ENCODE results near the gene FRYL. TPM values are rescaled to one million over a fixed set of nuclear protein-coding genes. Genes with fewer than 3 reads are reported as not detected.

Gene FRYL
- total RNA-seq, 1 donor from 2014 or later: 190 TPM

- no peak for DNase-seq
- Mint-ChIP-seq H3K9me3 (ENCODE audit: unreplicated experiment) (no peaks in the 10 kb centered on the region), H3K27me3 (ENCODE audit: unreplicated experiment) (no peaks in the 10 kb centered on the region), H3K4me3 (ENCODE audit: unreplicated experiment) (no peak overlapping the region), H3K4me1 (ENCODE audit: low read depth, unreplicated experiment) (no peaks in the 10 kb centered on the region), H3K27ac (ENCODE audit: unreplicated experiment) (no peak overlapping the region), H3K36me3 (ENCODE audit: unreplicated experiment) (no peaks in the 10 kb centered on the region)
- TF ChIP-seq CTCF (IDR thresholded peaks at IDR 0.05; ENCODE audit: partially characterized antibody, unreplicated experiment): no peak
Observed at GRCh38 chr4:48571471-48571870, 208.6 kb downstream of the FRYL start.

DNA sequence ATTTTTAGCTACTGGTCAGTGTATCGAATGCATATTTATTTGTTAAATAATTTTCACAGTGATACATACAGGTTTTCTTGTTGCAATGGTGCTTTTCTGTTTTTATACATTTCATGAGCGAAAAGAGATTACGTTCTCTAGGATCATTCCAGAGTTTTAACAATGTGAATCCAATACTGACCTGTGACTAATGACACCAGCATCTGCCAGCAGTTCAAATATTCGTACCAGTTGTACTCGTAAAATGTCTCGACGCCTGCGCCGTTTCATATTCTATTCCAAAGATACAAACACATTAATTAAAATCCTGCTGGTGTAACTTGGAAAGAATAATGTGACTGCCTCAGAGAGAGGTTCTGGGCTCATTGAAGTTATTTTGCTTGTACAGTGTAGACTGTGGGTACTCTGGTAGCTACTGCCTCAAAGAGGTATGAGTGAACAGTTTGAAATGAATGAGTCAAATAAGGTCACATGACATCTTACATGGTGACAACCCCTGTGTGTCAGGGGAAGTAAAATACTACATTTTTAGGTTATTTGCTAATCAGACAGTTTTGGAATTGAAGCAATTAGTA lies 209.3 kb downstream of the FRYL start:
- Mint-ChIP-seq H3K27me3 (ENCODE audit: unreplicated experiment) (no peaks in the 10 kb centered on the region), H3K4me1 (ENCODE audit: low read depth, unreplicated experiment) (no peaks in the 10 kb centered on the region), H3K36me3 (ENCODE audit: unreplicated experiment) (no peaks in the 10 kb centered on the region), H3K27ac (ENCODE audit: unreplicated experiment) (no peak overlapping the region), H3K9me3 (ENCODE audit: unreplicated experiment) (no peaks in the 10 kb centered on the region), H3K4me3 (ENCODE audit: unreplicated experiment) (no peak overlapping the region)
- DNase-seq: no peak
- TF ChIP-seq CTCF (IDR thresholded peaks at IDR 0.05; ENCODE audit: partially characterized antibody, unreplicated experiment): no peak

DNA sequence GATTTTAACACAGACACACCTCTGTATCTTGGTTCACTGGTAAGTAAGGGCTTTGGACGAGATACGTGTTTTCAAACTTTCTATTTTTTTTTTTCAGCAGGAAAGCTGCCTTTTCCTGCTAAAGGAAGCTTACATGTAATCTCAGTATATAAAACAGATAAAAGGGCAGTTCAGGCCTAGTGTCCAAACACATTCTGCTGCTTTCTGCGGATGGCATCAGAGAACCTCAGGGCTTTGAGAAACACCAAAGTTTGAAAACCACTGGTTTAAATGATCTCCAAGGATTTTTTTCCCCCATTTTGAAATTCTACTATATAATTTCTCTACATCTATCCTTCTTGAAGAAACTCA lies 214.1 kb downstream of the FRYL start:
- no peak for TF ChIP-seq CTCF (IDR thresholded peaks at IDR 0.05; ENCODE audit: partially characterized antibody, unreplicated experiment)
- Mint-ChIP-seq H3K27me3 (ENCODE audit: unreplicated experiment) (no peaks in the 10 kb centered on the region), H3K4me3 (ENCODE audit: unreplicated experiment) (no peak overlapping the region), H3K27ac (ENCODE audit: unreplicated experiment) (no peak overlapping the region), H3K4me1 (ENCODE audit: low read depth, unreplicated experiment) (no peaks in the 10 kb centered on the region), H3K9me3 (ENCODE audit: unreplicated experiment) (no peaks in the 10 kb centered on the region), H3K36me3 (ENCODE audit: unreplicated experiment) (no peaks in the 10 kb centered on the region)
- DNase-seq: no peak

- no peak for TF ChIP-seq CTCF (IDR thresholded peaks at IDR 0.05; ENCODE audit: partially characterized antibody, unreplicated experiment)
- no peaks in the 10 kb centered on the region for H3K27me3 Mint-ChIP-seq (ENCODE audit: unreplicated experiment)
- DNase-seq: no peak
- no peaks in the 10 kb centered on the region for H3K36me3 Mint-ChIP-seq (ENCODE audit: unreplicated experiment)
- H3K4me1 Mint-ChIP-seq (ENCODE audit: low read depth, unreplicated experiment): no peaks in the 10 kb centered on the region
- H3K27ac Mint-ChIP-seq (ENCODE audit: unreplicated experiment): no peak overlapping the region
- H3K9me3 Mint-ChIP-seq (ENCODE audit: unreplicated experiment): no peaks in the 10 kb centered on the region
- no peak overlapping the region for H3K4me3 Mint-ChIP-seq (ENCODE audit: unreplicated experiment)
Observed at GRCh38 chr4:48565362-48566033, 214.6 kb downstream of the FRYL start.

DNA sequence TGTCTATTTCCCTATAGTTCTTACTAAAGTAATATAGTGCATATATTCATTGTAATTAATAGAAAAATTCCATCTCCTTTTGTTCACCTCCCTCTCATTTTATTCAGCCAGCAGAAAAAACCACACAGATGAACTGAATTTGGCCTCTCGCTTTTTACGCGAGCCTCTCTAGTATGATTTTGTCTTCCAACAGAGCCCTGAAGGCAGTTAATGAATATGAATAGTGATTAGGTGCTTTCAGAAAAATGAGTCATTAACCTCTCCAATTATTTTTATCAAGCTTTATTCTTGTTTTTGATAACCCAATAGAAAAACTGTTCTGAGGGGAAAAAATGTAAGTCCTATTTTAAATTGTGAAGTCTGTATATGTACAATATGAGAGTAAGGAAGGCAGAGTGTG lies 215.9 kb downstream of the FRYL start:
- Mint-ChIP-seq H3K36me3 (ENCODE audit: unreplicated experiment) (peaks cover 5% of the 10 kb centered on the region), H3K27me3 (ENCODE audit: unreplicated experiment) (peaks cover 2% of the 10 kb centered on the region), H3K27ac (ENCODE audit: unreplicated experiment) (no peak overlapping the region), H3K4me3 (ENCODE audit: unreplicated experiment) (no peak overlapping the region), H3K9me3 (ENCODE audit: unreplicated experiment) (no peaks in the 10 kb centered on the region), H3K4me1 (ENCODE audit: low read depth, unreplicated experiment) (no peaks in the 10 kb centered on the region)
- no peak for TF ChIP-seq CTCF (IDR thresholded peaks at IDR 0.05; ENCODE audit: partially characterized antibody, unreplicated experiment)
- DNase-seq: no peak

Data from glutamatergic neuron (in vitro differentiated cells).